MV-4-11 (cell line): ENCODE measurements around the gene GPC5.

Source experiments
- DNase-seq: peaks from one replicate; lab custom pipeline; 2025; lab: John Stamatoyannopoulos, UW

The GPC5 gene

GRCh38 chr13:92387245-92387644, 988.8 kb downstream of the GPC5 start:
- no peak for DNase-seq

- DNase-seq = no peak
Observed at GRCh38 chr13:92390217-92390616, 991.8 kb downstream of the GPC5 start.

- DNase-seq = no peak
Observed at GRCh38 chr13:92403606-92404005, 1005.2 kb downstream of the GPC5 start.

- DNase-seq = no peak
Observed at GRCh38 chr13:92407858-92408257, 1009.4 kb downstream of the GPC5 start.

GRCh38 chr13:92412481-92412880, 1014.1 kb downstream of the GPC5 start:
- DNase-seq = no peak

- DNase-seq = no peak
Observed at GRCh38 chr13:92412996-92413395, 1014.6 kb downstream of the GPC5 start.

- no peak for DNase-seq
Observed at GRCh38 chr13:92413452-92413851, 1015.0 kb downstream of the GPC5 start.

- no peak for DNase-seq
Observed at GRCh38 chr13:92414851-92415250, 1016.4 kb downstream of the GPC5 start.

GRCh38 chr13:92415781-92416180, 1017.4 kb downstream of the GPC5 start:
- DNase-seq = no peak

- no peak for DNase-seq
Observed at GRCh38 chr13:92418818-92419412, 1020.5 kb downstream of the GPC5 start.

- no peak for DNase-seq
Observed at GRCh38 chr13:92429231-92429630, 1030.8 kb downstream of the GPC5 start.

GRCh38 chr13:92433386-92433785, 1035.0 kb downstream of the GPC5 start:
- DNase-seq = no peak

- DNase-seq = no peak
Observed at GRCh38 chr13:92433963-92434362, 1035.5 kb downstream of the GPC5 start.

- DNase-seq = no peak
Observed at GRCh38 chr13:92436924-92437323, 1038.5 kb downstream of the GPC5 start.

GRCh38 chr13:92444244-92444643, 1045.8 kb downstream of the GPC5 start:
- DNase-seq = no peak

GRCh38 chr13:92451060-92451459, 1052.6 kb downstream of the GPC5 start:
- no peak for DNase-seq

GRCh38 chr13:92452840-92453239, 1054.4 kb downstream of the GPC5 start:
- no peak for DNase-seq

- DNase-seq = no peak
Observed at GRCh38 chr13:92459306-92459705, 1060.9 kb downstream of the GPC5 start.

GRCh38 chr13:92460479-92460878, 1062.1 kb downstream of the GPC5 start:
- no peak for DNase-seq

- DNase-seq = no peak
Observed at GRCh38 chr13:92461402-92461801, 1063.0 kb downstream of the GPC5 start.

- DNase-seq = no peak
Observed at GRCh38 chr13:92461831-92462230, 1063.4 kb downstream of the GPC5 start.

GRCh38 chr13:92463134-92463533, 1064.7 kb downstream of the GPC5 start:
- DNase-seq = no peak

GRCh38 chr13:92473765-92474475, 1075.5 kb downstream of the GPC5 start:
- no peak for DNase-seq

GRCh38 chr13:92480387-92480786, 1082.0 kb downstream of the GPC5 start:
- no peak for DNase-seq
